Measurements from ENCODE around the gene CIAO1.

DNA sequence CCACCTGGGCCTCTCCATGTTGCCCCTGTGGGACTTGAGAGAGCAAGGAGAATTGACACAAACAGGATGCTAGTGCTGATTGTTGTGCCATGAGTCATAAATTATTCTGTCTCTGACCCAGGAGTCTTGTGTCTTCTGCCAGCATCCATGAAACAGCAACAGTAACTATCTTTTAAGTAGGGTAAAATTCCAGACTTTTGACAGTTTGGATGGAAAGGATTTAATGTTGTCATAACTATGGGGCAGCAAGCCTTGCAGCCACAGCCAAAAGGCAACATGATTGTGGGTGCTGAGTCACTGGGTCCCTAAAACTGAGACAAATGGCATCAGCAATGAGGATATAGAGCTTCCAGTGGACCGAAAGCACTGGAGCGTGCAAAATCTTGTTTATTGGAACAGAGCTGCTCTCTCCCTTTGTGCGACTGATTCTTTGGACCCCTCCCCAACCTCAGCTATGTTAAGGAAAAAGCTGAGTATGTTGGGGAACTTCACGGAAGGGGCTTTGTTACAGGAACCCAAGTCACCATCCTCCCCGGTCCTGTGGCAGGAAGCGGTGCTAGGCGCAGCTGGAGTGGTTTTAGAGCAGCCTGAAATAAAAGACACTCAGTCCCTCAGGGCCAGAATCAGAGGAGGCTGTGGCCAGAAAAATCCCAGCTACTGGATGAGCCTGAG lies 49.5 kb downstream of the CIAO1 start:
- TF ChIP-seq, protein P1, sequence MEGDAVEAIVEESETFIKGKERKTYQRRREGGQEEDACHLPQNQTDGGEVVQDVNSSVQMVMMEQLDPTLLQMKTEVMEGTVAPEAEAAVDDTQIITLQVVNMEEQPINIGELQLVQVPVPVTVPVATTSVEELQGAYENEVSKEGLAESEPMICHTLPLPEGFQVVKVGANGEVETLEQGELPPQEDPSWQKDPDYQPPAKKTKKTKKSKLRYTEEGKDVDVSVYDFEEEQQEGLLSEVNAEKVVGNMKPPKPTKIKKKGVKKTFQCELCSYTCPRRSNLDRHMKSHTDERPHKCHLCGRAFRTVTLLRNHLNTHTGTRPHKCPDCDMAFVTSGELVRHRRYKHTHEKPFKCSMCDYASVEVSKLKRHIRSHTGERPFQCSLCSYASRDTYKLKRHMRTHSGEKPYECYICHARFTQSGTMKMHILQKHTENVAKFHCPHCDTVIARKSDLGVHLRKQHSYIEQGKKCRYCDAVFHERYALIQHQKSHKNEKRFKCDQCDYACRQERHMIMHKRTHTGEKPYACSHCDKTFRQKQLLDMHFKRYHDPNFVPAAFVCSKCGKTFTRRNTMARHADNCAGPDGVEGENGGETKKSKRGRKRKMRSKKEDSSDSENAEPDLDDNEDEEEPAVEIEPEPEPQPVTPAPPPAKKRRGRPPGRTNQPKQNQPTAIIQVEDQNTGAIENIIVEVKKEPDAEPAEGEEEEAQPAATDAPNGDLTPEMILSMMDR (IDR thresholded peaks at IDR 0.05; ENCODE audit: poor library complexity): no peak
- no peak for TF ChIP-seq EZH2phosphoT487 (IDR thresholded peaks at IDR 0.05; ENCODE audit: low read depth, severe bottlenecking, unreplicated experiment)
- TF ChIP-seq EZH2 (IDR thresholded peaks at IDR 0.05; ENCODE audit: borderline replicate concordance): no peak
